NT2/D1 (cell line): ENCODE measurements around the gene TRAF1.
"Not testable (repeated sequence)": the region's sequence is repeated elsewhere in the genome, so short reads cannot be mapped to it uniquely, and the experiment has no call there.

Source experiments
- DNase-seq: peaks from one replicate; pipeline ENCODE4 v3.0.0-alpha.2; 2011; ENCODE audit warnings: low read depth, low spot score
- H3K27me3 ChIP-seq: 2 replicates; pipeline ENCODE4 v1.6.0; 2011; ENCODE audit warnings: mild to moderate bottlenecking; ENCODE audit not compliant: insufficient read length, insufficient read depth
- H3K36me3 ChIP-seq: 2 replicates; pipeline ENCODE4 v1.6.1; 2011; ENCODE audit warnings: mild to moderate bottlenecking, low read length, mixed read lengths; ENCODE audit not compliant: insufficient read depth, insufficient read length
- H3K4me1 ChIP-seq: 2 replicates; pipeline ENCODE4 v1.5.1; 2011; ENCODE audit not compliant: insufficient read depth, insufficient read length
- H3K4me3 ChIP-seq: 2 replicates; pipeline ENCODE4 v1.5.1; 2011; ENCODE audit warnings: low read depth; ENCODE audit not compliant: insufficient read length
- H3K9ac ChIP-seq: 2 replicates; pipeline ENCODE4 v1.6.0; 2011; ENCODE audit warnings: low read depth; ENCODE audit not compliant: insufficient read length
- H3K9me3 ChIP-seq: 2 replicates; pipeline ENCODE4 v1.5.1; 2011; ENCODE audit warnings: mild to moderate bottlenecking, low read length; ENCODE audit not compliant: insufficient read depth
- SUZ12 ChIP-seq: IDR thresholded peaks from 2 replicates; pipeline ENCODE4 v1.6.1; 2011; ENCODE audit not compliant: insufficient read length, insufficient read depth; ENCODE audit errors: extremely low read depth
- YY1 ChIP-seq: IDR thresholded peaks from 2 replicates; pipeline ENCODE4 v1.6.1; 2011; ENCODE audit not compliant: insufficient read length, insufficient read depth
- ZNF274 ChIP-seq: IDR thresholded peaks from 2 replicates; pipeline ENCODE4 v1.6.1; 2011; ENCODE audit warnings: mild to moderate bottlenecking, low read depth, low read length

The TRAF1 gene

GRCh38 chr9:120926397-120926928 lies at the start of gene TRAF1:
Gene TRAF1 (minus strand): TSS chr9:120926796. CDS start chr9:120926075, 721 bp downstream.
- H3K4me1 ChIP-seq, result peaks cover 6% of the 10 kb centered on the region
- H3K27me3 ChIP-seq, result peaks cover 18% of the 10 kb centered on the region
- H3K4me3 ChIP-seq, result no peak within 1 kb of the TSS
- no peak for DNase-seq
- H3K36me3 ChIP-seq, result peaks cover 8% of the 10 kb centered on the region
- H3K9ac ChIP-seq, result peak within 1 kb of the TSS; percentile 51
- TF ChIP-seq ZNF274 (no peak), YY1 (no peak), SUZ12 (no peak)
- no peaks in the 10 kb centered on the region for H3K9me3 ChIP-seq

GRCh38 chr9:120974921-120975320 lies 48.3 kb upstream of the TRAF1 start:
- Histone ChIP-seq H3K9me3 (no peaks in the 10 kb centered on the region), H3K4me1 (no peaks in the 10 kb centered on the region), H3K27me3 (no peaks in the 10 kb centered on the region), H3K4me3 (no peak overlapping the region), H3K9ac (no peak overlapping the region), H3K36me3 (no peaks in the 10 kb centered on the region)
- DNase-seq, result no peak
- TF ChIP-seq ZNF274, result no peak
- no peak for TF ChIP-seq YY1
- TF ChIP-seq SUZ12, result no peak

DNA sequence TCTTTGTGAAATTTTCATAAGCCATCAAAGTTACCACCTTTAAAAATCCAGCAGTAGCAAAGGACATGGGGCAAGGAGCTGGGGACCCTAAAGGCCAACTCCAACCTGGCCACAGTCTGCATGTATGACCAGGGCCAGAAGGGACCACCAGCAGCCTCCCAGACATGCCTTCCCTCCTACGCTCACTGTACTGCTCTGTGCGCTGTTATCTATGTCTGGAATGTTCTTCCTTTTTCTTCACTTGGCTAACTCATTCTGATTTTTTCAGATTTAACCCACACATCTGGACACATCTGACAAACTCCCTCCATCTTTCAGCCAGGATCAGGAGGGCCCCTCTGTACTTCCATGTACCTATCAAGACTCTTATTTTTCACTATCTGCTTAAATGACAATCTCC lies 47.6 kb upstream of the TRAF1 start:
- DNase-seq, result no peak

DNA sequence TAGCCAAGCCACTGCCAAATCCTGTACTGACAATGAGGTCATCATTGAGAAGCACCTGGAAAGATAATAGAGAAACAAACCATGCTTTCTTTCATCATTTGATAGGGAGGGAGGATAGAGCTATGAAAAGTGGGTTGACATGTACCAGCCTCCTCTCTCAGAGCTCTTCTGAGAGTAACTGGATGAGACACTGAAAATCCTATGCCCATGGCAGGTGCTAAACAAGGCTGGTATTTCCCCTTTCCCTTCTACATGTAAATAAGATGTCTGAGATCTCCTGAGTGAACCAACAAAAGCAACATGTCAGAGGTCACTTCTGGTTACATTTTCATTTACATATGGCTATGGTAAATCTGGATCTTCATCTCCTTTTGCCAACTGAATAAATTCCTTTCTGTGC lies 45.3 kb upstream of the TRAF1 start:
- Histone ChIP-seq H3K36me3 (no peaks in the 10 kb centered on the region), H3K27me3 (no peaks in the 10 kb centered on the region), H3K4me3 (no peak overlapping the region), H3K4me1 (no peaks in the 10 kb centered on the region), H3K9me3 (no peaks in the 10 kb centered on the region), H3K9ac (no peak overlapping the region)
- no peak for TF ChIP-seq ZNF274
- no peak for TF ChIP-seq SUZ12
- no peak for TF ChIP-seq YY1
- DNase-seq, result no peak

More for the DNA sequence above, 47.6 kb upstream of the TRAF1 start:
- Histone ChIP-seq H3K4me1 (no peaks in the 10 kb centered on the region), H3K36me3 (no peaks in the 10 kb centered on the region), H3K4me3 (no peak overlapping the region), H3K9ac (no peak overlapping the region), H3K27me3 (no peaks in the 10 kb centered on the region), H3K9me3 (no peaks in the 10 kb centered on the region)
- TF ChIP-seq SUZ12, result no peak
- no peak for TF ChIP-seq ZNF274
- TF ChIP-seq YY1, result no peak

DNA sequence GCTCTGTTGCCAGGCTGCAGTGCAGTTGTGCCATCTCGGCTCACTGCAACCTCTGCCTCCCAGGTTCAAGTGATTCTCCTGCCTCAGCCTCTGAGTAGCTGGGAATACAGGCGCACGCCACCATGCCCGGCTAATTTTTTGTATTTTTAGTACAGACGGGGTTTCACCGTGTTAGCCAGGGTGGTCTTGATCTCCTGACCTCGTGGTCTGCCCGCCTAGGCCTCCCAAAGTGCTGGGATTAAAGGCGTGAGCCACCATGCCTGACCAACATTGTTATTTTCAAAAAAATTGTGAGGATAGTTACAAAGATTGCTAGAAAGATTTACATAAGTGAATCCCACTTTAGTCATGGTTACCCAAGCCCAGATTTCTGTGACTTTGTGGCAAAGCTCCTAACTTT lies 44.9 kb upstream of the TRAF1 start:
- H3K4me3 ChIP-seq, H3K27me3 ChIP-seq, H3K4me1 ChIP-seq, H3K36me3 ChIP-seq, H3K9me3 ChIP-seq, DNase-seq, H3K9ac ChIP-seq: not testable (repeated sequence)

DNA sequence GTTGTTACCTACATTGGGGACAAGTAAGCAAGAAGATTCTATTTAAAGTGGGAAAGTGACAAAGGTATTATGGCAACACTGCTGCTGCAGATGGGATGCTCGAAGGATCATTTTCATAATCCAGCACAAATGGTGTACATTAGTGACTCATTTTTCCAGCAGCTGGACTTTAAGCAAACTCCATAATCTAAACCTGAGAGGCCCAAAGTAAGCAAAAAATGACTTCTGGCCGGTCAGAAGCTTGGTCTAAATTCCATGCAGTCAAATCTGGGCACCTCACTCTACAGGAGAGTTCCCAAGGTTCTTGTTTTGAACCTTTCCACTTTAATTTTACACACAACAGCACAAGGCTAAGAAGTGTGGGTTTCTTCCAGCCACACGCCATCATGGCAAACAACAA lies 43.6 kb upstream of the TRAF1 start:
- Histone ChIP-seq H3K27me3 (no peaks in the 10 kb centered on the region), H3K36me3 (no peaks in the 10 kb centered on the region), H3K9me3 (no peaks in the 10 kb centered on the region), H3K9ac (no peak overlapping the region), H3K4me3 (no peak overlapping the region), H3K4me1 (peaks cover 3% of the 10 kb centered on the region)
- TF ChIP-seq ZNF274, result no peak
- TF ChIP-seq YY1, result no peak
- TF ChIP-seq SUZ12, result no peak
- no peak for DNase-seq

GRCh38 chr9:120966013-120966369 lies 39.4 kb upstream of the TRAF1 start:
- Histone ChIP-seq H3K9me3 (no peaks in the 10 kb centered on the region), H3K4me1 (peaks cover 6% of the 10 kb centered on the region), H3K27me3 (no peaks in the 10 kb centered on the region), H3K9ac (no peak overlapping the region), H3K4me3 (no peak overlapping the region), H3K36me3 (no peaks in the 10 kb centered on the region)
- no peak for DNase-seq
- TF ChIP-seq YY1 (no peak), SUZ12 (no peak), ZNF274 (no peak)

- H3K9me3 ChIP-seq, result no peaks in the 10 kb centered on the region
- no peaks in the 10 kb centered on the region for H3K36me3 ChIP-seq
- peaks cover 6% of the 10 kb centered on the region for H3K4me1 ChIP-seq
- no peak overlapping the region for H3K9ac ChIP-seq
- TF ChIP-seq SUZ12 (no peak), YY1 (no peak), ZNF274 (no peak)
- H3K27me3 ChIP-seq, result no peaks in the 10 kb centered on the region
- peak; percentile 86 for DNase-seq
- no peak overlapping the region for H3K4me3 ChIP-seq
Observed at GRCh38 chr9:120965344-120966012, 38.9 kb upstream of the TRAF1 start.
